Caco-2 (cell line): ENCODE results near the gene SLC39A11. TPM values are rescaled to one million over a fixed set of nuclear protein-coding genes. Genes with fewer than 3 reads are reported as not detected.

Source experiments
- BruUV-seq: library from RNA; stranded (reverse); fragments of 400-500 nt; replicated peaks from 2 replicates; lab custom pipeline; 2021; lab: Mats Ljungman, UMichigan
- CTCF ChIA-PET: fragments of 300-600 bp; sonication (Branson Sonifier 250); formaldehyde crosslinking; loops from one replicate; lab custom pipeline; 2022; ENCODE audit warnings: antibody characterized with exemption; lab: Charles Lee
- POLR2A ChIA-PET: fragments of 300-600 bp; sonication (Branson Sonifier 250); formaldehyde crosslinking; loops from one replicate; lab custom pipeline; 2022; ENCODE audit warnings: antibody characterized with exemption; lab: Charles Lee
- DNase-seq, 2 experiments: peaks; one replicate each; pipeline versions ENCODE4 v3.0.0 to v3.0.0-alpha.2; 2020 to 2022
- H3K27me3 ChIP-seq: replicated peaks from 2 replicates; pipeline ENCODE4 v1.6.0; 2011; ENCODE audit warnings: low read length; ENCODE audit not compliant: control insufficient read depth, insufficient read depth
- H3K36me3 ChIP-seq: 2 replicates; pipeline ENCODE4 v1.5.1; 2011; ENCODE audit warnings: low read length; ENCODE audit not compliant: control insufficient read depth, insufficient read depth
- H3K4me1 ChIP-seq: fragments of 250-450 bp; sonication (Bioruptor Pico); 2 replicates; pipeline ENCODE4 v1.5.1; 2020; ENCODE audit warnings: mild to moderate bottlenecking
- H3K4me3 ChIP-seq: 2 replicates; pipeline ENCODE4 v1.5.1; 2011; ENCODE audit warnings: low read depth, mild to moderate bottlenecking, control low read depth, low read length
- H3K9me3 ChIP-seq: fragments of 250-450 bp; sonication (Bioruptor Pico); 2 replicates; pipeline ENCODE4 v1.5.1; 2020; ENCODE audit warnings: mild to moderate bottlenecking, moderate library complexity
- H3K27ac Mint-ChIP-seq: one replicate; pipeline ENCODE4 v1.8.0; 2022; ENCODE audit warnings: mixed read lengths; ENCODE audit not compliant: unreplicated experiment
- H3K27me3 Mint-ChIP-seq: one replicate; pipeline ENCODE4 v1.8.0; 2022; ENCODE audit warnings: mixed read lengths; ENCODE audit not compliant: insufficient read depth, unreplicated experiment
- H3K36me3 Mint-ChIP-seq: one replicate; pipeline ENCODE4 v1.8.0; 2022; ENCODE audit warnings: mild to moderate bottlenecking, mixed read lengths; ENCODE audit not compliant: insufficient read depth, unreplicated experiment
- H3K4me1 Mint-ChIP-seq: one replicate; pipeline ENCODE4 v1.8.0; 2022; ENCODE audit warnings: low read depth, mixed read lengths; ENCODE audit not compliant: unreplicated experiment
- H3K4me3 Mint-ChIP-seq: one replicate; pipeline ENCODE4 v1.8.0; 2022; ENCODE audit warnings: mild to moderate bottlenecking, moderate library complexity, mixed read lengths; ENCODE audit not compliant: unreplicated experiment
- H3K9me3 Mint-ChIP-seq: one replicate; pipeline ENCODE4 v1.8.0; 2022; ENCODE audit warnings: mixed read lengths; ENCODE audit not compliant: unreplicated experiment
- intact Hi-C: fragments of 100-400 bp; cut with micrococcal nuclease; formaldehyde crosslinking; loops from one replicate; pipeline ENCODE4 v1.10.0; 2022; ENCODE audit not compliant: unreplicated experiment
- total RNA-seq: library from RNA; stranded (reverse); gene quantifications from 2 replicates; pipeline ENCODE4 v1.2.3, GENCODE V29; 2022
- TF ChIP-seq, protein P1 (sequence below), 2 experiments: fragments of 200-600 bp in 1 of 2; IDR thresholded peaks; 1 replicate in 1 of 2; 2 replicates in 1 of 2; pipeline versions ENCODE4 v1.5.1 to v1.8.0; 2011 to 2022; ENCODE audit warnings: antibody characterized with exemption in 1 of 2, control low read depth in 1 of 2, inconsistent platforms in 1 of 2, low read depth in 1 of 2, low read length in 1 of 2, mild to moderate bottlenecking in 1 of 2, moderate library complexity in 1 of 2; ENCODE audit not compliant: insufficient read depth in 1 of 2, severe bottlenecking in 1 of 2, unreplicated experiment in 1 of 2

The SLC39A11 gene
- total RNA-seq, 1 experiment from 2014 or later = 26.4 TPM

DNA sequence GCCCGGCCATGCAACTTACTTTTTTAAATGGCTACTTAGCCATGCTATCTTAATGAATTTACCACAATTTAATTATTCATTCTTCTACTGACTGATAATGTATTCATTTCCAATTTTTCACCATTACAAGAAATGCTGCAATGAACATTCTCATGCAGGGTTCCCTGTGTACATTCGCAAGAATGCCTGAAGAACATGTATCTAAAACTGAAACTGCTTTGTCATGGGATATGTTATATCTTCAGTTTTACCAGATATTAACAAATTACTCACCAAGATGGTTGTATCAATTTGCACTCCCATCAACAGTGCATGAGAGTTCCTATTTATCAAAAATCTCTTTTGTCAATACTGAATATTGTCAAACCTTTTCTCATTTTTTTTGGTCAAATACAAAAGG is 100.8 kb downstream of the SLC39A11 start:
- no TSS peak for BruUV-seq
- no peaks in the 10 kb centered on the region for H3K9me3 Mint-ChIP-seq
- H3K27me3 Mint-ChIP-seq = no peaks in the 10 kb centered on the region
- no peaks in the 10 kb centered on the region for H3K27me3 ChIP-seq
- POLR2A ChIA-PET = no interaction called here
- TF ChIP-seq, protein P1, sequence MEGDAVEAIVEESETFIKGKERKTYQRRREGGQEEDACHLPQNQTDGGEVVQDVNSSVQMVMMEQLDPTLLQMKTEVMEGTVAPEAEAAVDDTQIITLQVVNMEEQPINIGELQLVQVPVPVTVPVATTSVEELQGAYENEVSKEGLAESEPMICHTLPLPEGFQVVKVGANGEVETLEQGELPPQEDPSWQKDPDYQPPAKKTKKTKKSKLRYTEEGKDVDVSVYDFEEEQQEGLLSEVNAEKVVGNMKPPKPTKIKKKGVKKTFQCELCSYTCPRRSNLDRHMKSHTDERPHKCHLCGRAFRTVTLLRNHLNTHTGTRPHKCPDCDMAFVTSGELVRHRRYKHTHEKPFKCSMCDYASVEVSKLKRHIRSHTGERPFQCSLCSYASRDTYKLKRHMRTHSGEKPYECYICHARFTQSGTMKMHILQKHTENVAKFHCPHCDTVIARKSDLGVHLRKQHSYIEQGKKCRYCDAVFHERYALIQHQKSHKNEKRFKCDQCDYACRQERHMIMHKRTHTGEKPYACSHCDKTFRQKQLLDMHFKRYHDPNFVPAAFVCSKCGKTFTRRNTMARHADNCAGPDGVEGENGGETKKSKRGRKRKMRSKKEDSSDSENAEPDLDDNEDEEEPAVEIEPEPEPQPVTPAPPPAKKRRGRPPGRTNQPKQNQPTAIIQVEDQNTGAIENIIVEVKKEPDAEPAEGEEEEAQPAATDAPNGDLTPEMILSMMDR (IDR thresholded peaks at IDR 0.05; ENCODE audit: insufficient read depth in 1 of 2, low read depth in 1 of 2, low read length in 1 of 2, severe bottlenecking in 1 of 2, unreplicated experiment in 1 of 2) = no peak
- H3K9me3 ChIP-seq = no peaks in the 10 kb centered on the region
- no peak overlapping the region for H3K4me3 Mint-ChIP-seq
- H3K36me3 Mint-ChIP-seq = no peaks in the 10 kb centered on the region
- H3K4me1 Mint-ChIP-seq = no peaks in the 10 kb centered on the region
- H3K27ac Mint-ChIP-seq = no peak overlapping the region
- no peak for DNase-seq
- CTCF ChIA-PET = no interaction called here
- H3K4me3 ChIP-seq = no peak overlapping the region
- no peaks in the 10 kb centered on the region for H3K36me3 ChIP-seq
- H3K4me1 ChIP-seq = no peaks in the 10 kb centered on the region
- intact Hi-C loops = no loop called here

DNA sequence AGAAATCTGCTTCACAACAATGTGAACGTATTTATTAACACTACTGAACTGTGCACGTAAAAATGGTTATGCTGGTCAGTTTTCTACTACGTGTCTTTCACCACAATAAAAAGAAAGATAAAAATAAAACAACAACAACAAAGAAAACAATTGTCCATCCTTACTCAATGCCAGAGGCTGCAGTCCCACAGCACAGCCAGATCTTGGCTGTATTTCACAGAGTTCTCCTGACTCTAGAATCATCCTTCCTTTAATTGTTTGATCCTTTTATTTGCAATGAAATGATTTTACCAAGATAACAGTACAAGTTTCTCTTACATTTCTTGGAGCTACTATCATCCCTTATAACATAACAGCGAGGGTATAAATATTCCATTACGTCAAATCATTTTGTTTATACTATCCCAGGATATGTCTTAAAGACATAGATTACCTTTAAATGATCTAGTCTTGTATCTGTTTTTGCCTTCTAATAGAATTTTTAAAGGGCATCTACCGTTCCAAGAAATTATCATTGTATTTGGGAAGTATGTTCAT is 103.3 kb downstream of the SLC39A11 start:
- POLR2A ChIA-PET = no interaction called here
- no peaks in the 10 kb centered on the region for H3K4me1 ChIP-seq
- CTCF ChIA-PET = no interaction called here
- TF ChIP-seq, protein P1 (IDR thresholded peaks at IDR 0.05; ENCODE audit: insufficient read depth in 1 of 2, low read depth in 1 of 2, low read length in 1 of 2, severe bottlenecking in 1 of 2, unreplicated experiment in 1 of 2) = no peak
- H3K27me3 Mint-ChIP-seq = no peaks in the 10 kb centered on the region
- intact Hi-C loops = loop anchor here (5.0 kb wide), 1 partner anchor 103 kb away; the partner anchor contains the start of gene SLC39A11
- H3K4me3 ChIP-seq = no peak overlapping the region
- no peak overlapping the region for H3K27ac Mint-ChIP-seq
- H3K27me3 ChIP-seq = no peaks in the 10 kb centered on the region
- DNase-seq = no peak
- no peaks in the 10 kb centered on the region for H3K9me3 Mint-ChIP-seq
- no peaks in the 10 kb centered on the region for H3K36me3 Mint-ChIP-seq
- BruUV-seq = no TSS peak
- H3K9me3 ChIP-seq = no peaks in the 10 kb centered on the region
- H3K4me1 Mint-ChIP-seq = no peaks in the 10 kb centered on the region
- no peak overlapping the region for H3K4me3 Mint-ChIP-seq
- no peaks in the 10 kb centered on the region for H3K36me3 ChIP-seq

DNA sequence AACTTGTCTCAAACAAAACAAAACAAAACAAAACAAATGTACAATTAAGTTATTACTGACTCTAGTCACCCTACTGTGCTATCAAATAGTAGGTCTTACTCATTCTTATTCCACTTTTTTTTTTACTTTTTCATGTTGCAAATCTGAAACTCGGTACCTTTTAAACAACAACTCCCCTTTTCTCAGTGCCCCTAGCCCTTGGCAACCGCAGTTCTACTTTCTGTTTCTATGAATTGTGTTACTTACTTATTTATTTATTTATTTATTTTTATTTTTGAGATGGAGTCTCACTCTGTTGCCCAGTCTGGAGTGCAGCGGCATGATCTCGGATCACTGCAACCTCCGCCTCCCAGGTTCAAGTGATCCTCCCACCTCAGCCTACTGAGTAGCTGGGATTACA is 104.0 kb downstream of the SLC39A11 start:
- Mint-ChIP-seq H3K4me3 (no peak overlapping the region), H3K9me3 (no peaks in the 10 kb centered on the region), H3K27ac (no peak overlapping the region), H3K4me1 (no peaks in the 10 kb centered on the region), H3K36me3 (no peaks in the 10 kb centered on the region), H3K27me3 (no peaks in the 10 kb centered on the region)
- no TSS peak for BruUV-seq
- Histone ChIP-seq H3K9me3 (no peaks in the 10 kb centered on the region), H3K4me3 (no peak overlapping the region), H3K4me1 (no peaks in the 10 kb centered on the region), H3K36me3 (no peaks in the 10 kb centered on the region), H3K27me3 (no peaks in the 10 kb centered on the region)
- CTCF ChIA-PET = no interaction called here
- no peak for DNase-seq
- POLR2A ChIA-PET = no interaction called here
- intact Hi-C loops = loop anchor here (5.0 kb wide), 1 partner anchor 104 kb away; the partner anchor contains the start of gene SLC39A11
- TF ChIP-seq, protein P1 (IDR thresholded peaks at IDR 0.05; ENCODE audit: insufficient read depth in 1 of 2, low read depth in 1 of 2, low read length in 1 of 2, severe bottlenecking in 1 of 2, unreplicated experiment in 1 of 2) = no peak
